ENCODE measurements around the gene CACNA1C.

Gene CACNA1C

DNA sequence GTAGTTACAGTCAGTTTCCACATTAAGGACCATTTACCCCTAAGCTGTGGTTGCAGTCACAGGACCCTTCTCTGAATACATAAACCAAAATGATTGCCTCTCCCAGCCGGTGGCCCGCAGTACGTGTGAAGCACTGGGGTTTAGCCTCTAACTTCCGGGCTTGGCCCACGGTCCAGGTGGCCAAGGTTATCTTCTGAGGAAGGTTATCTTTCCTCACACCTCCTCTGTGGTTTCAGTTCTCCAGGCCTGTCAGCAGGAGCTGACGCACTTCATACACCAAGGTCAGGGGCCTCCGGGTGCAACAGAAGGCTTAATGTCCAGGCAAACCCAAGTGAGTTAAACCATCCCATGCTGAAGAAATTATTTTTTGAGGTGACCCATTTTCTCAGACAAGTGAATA is 451.0 kb downstream of the CACNA1C start:
- no peak for DNase-seq (ENCODE audit: low spot score)

DNA sequence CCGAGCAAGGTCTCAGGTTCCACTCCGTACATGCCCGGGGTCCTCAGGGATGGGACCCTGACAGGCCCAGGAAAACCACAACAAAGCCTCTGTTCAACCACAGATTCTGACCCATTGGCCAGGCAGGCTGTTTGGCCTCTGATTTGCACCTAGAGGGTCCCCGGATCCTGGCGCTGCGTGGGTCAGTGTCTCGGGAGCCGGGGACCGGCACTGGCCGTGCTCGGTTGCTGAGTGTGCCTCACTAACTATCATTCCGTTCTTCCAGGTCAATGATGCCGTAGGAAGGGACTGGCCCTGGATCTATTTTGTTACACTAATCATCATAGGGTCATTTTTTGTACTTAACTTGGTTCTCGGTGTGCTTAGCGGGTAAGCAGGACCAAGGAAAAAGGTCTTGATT is 451.8 kb downstream of the CACNA1C start:
- no peak for DNase-seq (ENCODE audit: low spot score)

- no peak for DNase-seq (ENCODE audit: low spot score)
Measured at GRCh38 chr12:2507814-2508213, 455.0 kb downstream of the CACNA1C start.

- DNase-seq (ENCODE audit: low spot score): no peak
Measured at GRCh38 chr12:2509137-2509536, 456.4 kb downstream of the CACNA1C start.

DNA sequence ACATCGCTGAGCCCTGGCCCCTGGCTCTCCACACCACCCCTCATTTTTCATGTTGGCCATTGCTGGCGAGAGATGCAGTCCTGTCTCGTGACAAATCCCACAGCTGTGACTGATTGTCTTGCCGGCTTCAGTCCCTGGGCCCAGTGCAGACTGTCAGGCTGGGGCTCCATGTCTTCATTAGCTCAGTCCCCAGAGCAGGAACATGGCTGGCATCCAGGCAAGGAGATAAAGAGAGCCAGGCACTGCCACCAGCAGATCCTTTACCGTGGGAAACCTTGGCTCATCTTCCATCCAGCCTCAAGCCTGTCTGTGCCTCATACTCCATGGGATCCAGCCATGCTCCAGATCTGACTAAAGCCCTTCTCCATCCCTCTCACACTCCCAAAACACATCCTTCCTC is 457.3 kb downstream of the CACNA1C start:
- DNase-seq (ENCODE audit: low spot score): no peak

DNA sequence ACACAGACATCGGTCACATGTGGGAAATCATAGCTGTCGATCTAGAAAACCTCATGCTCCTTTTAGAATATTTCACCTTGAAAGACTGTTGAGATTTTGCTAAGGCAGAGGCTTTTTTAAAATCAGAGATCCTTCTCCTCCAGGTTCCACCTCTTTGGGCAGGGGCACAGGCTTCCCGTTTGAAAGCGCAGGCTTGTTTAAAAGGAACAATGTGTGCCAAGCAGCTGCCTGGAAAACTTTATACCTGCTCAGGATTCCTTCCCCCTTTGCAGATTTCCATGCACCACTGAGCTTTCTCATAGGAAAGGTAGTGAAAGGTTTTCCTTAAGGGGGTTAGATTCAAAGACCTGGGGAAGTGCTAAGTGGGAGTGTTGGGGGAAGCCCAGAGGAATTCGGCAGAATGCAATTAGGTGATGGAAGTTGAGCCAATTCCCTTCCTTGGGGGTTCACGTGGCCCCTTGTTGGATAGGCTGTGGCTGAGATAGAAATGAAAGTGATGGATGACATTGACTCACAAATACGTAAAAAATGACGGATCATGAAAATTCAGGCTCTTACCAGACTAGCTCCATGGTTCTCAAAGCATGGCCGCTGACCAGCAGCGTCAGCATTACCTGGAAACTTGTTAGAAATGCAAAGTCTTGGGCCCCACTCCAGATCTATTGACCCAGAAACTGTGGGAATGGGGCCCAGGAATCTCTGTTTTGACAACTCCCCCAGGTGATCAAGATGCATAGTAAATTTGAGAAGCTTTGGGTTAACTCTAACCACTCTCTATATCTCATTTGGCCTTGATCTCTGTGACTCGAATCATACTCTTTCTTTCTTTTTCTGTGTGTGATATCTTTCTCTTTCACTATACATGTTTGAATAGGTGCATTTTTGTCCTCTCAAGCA is 460.6 kb downstream of the CACNA1C start:
- no peak for DNase-seq (ENCODE audit: low spot score)

DNA sequence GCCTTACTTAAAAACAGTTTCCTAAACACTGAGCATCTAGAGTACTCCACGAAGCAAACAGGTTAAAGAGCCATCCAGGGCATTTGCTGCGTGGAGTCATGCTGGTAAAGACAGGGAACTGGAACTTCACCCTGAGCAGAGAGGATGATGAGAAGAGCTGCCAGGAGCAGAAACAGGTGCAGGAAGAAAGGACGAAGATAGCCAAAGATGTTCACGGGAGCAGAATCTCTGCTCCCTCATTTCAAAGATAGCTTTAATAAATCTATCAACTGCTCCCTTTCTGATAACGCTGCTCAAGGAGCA is 461.2 kb downstream of the CACNA1C start:
- DNase-seq (ENCODE audit: low spot score): no peak

DNA sequence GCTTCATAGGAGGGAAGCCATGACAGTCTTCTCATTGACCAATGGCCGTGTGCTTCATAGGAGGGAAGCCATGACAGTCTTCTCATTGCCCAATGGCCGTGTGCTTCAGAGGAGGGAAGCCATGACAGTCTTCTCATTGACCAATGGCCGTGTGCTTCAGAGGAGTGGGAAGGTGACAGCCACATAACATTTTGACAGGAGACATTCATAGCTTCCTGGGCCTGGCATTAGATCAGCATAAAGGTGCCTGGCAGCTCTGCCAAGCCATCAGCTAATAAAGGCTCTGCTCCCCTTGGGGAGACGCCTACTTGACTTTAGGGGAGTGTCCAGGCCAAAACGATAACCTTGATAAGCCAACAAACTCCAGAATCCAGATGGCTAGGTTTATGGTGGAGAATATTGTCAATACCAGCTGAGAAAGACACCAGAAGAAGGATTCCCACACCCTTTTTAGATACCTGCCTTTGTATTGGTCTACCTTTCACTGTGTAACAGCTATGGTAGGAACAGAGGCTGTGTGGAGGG is 468.0 kb downstream of the CACNA1C start:
- no peak for DNase-seq (ENCODE audit: low spot score)

- DNase-seq (ENCODE audit: low spot score): no peak
Measured at GRCh38 chr12:2523317-2523716, 470.5 kb downstream of the CACNA1C start.

DNA sequence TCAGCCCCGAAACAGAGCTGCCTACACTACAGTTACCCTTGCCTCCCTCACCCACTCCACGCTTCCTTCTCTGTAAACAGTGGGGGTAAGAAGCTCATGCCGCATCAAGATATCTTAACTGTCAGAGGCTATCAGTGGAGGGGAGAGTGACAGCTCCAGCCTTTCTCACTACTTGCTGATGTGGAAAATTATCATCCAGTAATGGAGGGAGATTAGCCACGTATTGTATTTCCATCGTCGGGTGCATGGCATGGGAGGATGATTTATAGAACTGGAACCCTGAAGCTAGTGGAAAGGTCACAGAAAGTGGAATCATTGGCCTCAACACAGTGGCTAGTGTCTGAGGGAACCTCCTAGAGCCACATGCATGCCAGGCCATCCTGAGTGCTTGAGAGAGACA is 471.1 kb downstream of the CACNA1C start:
- peak; percentile 44 for DNase-seq (ENCODE audit: low spot score)

- no peak for DNase-seq (ENCODE audit: low spot score)
Measured at GRCh38 chr12:2526371-2526770, 473.6 kb downstream of the CACNA1C start.

GRCh38 chr12:2528001-2528400 is 475.2 kb downstream of the CACNA1C start:
- no peak for DNase-seq (ENCODE audit: low spot score)

GRCh38 chr12:2529807-2530206 is 477.0 kb downstream of the CACNA1C start:
- DNase-seq (ENCODE audit: low spot score): no peak

DNA sequence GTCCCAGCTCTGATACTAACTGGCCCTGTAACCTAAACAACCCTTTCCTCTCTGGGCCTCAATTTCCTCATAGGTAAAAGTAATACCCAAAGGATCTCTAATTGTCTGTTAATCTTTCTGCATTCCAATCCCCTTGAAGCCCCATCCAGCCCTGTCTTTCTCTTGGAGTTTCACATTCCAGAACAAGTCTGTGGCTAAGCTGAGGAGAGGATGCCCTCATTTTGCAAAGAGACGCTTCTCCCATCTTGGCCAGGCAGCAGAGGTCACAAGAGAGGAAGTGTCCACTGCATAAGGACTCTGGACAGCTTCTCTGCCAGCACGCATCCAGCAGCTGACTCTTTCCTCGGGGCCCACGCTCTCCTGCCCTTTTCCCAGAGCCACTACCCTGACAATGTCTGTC is 478.6 kb downstream of the CACNA1C start:
- no peak for DNase-seq (ENCODE audit: low spot score)

GRCh38 chr12:2533036-2533435 is 480.2 kb downstream of the CACNA1C start:
- DNase-seq (ENCODE audit: low spot score): no peak

DNA sequence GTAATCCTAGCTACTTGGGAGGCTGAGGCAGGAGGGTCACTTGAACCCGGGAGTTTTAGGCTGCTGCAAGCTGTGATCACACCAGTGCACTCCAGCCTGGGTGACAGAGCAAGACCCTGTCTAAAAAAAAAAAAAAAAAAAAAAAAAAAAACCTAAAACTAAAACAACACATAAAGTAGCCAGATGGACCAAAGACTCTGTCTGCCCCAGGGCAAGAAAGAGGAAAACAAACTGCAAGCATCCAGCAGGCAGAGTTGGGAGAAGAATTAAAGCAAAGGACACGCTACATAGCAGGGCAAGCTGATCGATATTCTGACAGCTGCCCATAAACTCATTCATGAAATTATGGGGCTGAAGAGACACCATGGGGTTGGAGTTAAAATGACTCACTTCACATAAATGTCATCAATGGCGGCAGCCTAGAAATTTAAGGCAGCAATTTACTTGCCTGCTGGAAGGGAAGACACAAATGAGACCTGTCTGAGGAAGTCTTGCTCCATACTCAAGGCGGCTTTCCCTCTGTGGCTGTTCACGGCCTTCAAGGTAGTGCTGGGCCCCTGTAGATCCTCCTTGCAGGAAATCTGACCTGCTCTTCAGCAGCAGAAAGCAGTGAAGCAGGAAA is 482.9 kb downstream of the CACNA1C start:
- DNase-seq (ENCODE audit: low spot score): no peak

GRCh38 chr12:2536724-2537123 is 483.9 kb downstream of the CACNA1C start:
- DNase-seq (ENCODE audit: low spot score): no peak

DNA sequence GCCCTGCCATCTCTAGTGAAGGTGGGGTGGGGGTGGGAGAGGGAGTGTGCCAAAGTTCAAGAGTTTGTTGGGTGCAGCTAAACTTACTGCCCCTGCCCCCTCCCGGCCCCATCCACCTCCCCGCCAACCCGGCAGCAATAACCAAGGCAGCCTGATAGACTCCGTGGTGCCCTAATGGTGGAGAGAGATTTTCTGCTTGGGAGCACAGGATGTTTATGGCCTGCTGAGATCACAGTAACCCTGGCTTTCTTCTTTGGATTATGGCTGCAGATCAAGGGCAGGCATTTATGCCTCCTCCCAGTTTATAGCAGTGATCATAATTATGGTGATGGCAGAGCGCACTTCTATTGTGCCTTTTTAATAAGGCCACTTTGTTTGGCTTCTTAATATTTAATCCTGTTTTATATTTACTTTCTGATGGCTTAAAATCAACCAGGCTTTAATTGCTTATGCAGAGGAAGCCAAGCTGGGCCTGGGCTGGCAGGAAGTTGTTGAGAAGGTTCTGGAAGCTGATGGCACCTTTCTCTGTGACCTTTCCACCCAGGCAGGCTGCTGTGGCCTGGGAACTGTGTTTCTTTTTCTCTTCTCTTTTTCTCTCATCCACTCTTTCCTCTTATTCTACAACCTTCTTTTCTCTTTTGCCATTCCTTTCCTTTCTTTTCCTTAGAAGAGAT is 485.2 kb downstream of the CACNA1C start:
- no peak for DNase-seq (ENCODE audit: low spot score)

DNA sequence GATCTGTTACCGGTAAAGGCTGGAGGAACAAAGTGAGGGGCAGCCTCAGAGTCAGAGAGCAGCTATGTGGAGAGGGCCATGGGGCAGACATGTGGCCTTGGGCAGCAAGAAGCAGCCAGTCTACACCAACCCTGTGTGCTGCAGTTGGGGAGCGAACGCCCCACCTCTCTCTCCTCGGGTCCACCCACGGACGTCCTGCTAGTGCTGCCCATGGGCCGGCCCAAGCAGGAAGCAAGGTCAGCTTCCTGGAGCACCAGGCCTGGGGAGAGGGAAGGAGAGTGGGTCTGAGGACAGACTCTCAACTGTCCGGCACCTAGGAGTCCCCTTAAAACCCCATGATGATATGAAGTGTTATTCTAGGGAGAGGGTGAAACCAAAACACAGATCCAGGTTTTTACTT is 487.2 kb downstream of the CACNA1C start:
- DNase-seq (ENCODE audit: low spot score): no peak

GRCh38 chr12:2540535-2540941 is 487.8 kb downstream of the CACNA1C start:
- peak; percentile 76 for DNase-seq (ENCODE audit: low spot score)

DNA sequence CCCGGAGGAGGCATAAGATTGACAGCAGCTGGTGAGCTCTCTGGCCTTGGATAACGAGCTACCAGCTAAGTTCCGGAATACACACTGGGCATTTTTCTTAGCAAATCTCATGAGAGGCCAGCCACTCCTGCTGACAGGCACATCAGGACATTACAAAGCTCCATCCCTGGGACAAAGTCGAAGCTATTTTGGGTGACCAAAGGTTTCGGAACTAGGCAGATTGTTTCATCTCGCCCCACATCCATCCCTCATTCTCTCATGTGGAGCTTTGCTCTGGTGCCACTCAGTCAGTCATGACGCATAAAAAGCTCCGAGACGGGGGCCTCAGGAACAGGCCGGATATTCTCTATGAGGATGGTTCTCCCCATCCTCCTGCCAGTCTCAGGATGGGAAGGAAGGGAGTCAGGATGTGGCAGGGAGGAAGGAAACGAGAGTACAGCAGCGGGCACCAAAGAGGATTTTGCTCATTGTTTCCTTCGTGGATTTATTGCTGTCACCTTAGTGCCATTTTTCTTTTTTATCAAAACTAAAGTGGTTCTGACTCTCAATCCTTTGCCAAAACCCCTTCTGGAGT is 488.9 kb downstream of the CACNA1C start:
- DNase-seq (ENCODE audit: low spot score): no peak

GRCh38 chr12:2543801-2544200 is 491.0 kb downstream of the CACNA1C start:
- no peak for DNase-seq (ENCODE audit: low spot score)

Data from SK-N-DZ (cell line).